ENCODE measurements around the gene FFAR1.

FFAR1 gene

DNA sequence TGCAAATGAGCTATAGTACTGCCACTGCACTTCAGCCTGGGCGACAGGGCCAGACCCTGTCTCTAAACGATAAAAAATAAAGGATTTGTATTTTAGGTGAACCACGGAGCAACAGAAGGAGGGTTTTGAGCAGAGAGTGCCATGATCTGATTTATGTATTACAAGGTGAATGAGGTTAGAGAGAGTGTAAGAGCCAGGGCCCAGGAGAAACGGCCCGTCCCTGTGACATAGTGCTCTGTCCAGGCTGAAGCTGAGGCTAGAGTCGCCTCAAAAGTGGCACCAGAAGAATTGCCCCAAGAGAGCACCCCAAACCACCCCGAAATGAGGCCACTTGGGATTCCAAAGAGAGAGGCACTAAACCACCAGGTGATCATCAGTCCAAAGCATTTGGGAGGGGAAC is 38.8 kb upstream of the FFAR1 start:
- TF ChIP-seq, protein P1, sequence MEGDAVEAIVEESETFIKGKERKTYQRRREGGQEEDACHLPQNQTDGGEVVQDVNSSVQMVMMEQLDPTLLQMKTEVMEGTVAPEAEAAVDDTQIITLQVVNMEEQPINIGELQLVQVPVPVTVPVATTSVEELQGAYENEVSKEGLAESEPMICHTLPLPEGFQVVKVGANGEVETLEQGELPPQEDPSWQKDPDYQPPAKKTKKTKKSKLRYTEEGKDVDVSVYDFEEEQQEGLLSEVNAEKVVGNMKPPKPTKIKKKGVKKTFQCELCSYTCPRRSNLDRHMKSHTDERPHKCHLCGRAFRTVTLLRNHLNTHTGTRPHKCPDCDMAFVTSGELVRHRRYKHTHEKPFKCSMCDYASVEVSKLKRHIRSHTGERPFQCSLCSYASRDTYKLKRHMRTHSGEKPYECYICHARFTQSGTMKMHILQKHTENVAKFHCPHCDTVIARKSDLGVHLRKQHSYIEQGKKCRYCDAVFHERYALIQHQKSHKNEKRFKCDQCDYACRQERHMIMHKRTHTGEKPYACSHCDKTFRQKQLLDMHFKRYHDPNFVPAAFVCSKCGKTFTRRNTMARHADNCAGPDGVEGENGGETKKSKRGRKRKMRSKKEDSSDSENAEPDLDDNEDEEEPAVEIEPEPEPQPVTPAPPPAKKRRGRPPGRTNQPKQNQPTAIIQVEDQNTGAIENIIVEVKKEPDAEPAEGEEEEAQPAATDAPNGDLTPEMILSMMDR (IDR thresholded peaks at IDR 0.05; ENCODE audit: low read depth, low read length) = no peak
- DNase-seq (ENCODE audit: low read depth in 2 of 2) = no peak
- H3K4me3 ChIP-seq (replicated peaks in 1 of 2; ENCODE audit: low read depth in 2 of 2, low read length in 2 of 2) = no peak overlapping the region

- peak; percentile 47 to 93 for DNase-seq (ENCODE audit: low read depth in 2 of 2)
- no peak overlapping the region for H3K4me3 ChIP-seq (replicated peaks in 1 of 2; ENCODE audit: low read depth in 2 of 2, low read length in 2 of 2)
- TF ChIP-seq, protein P1 (IDR thresholded peaks at IDR 0.05; ENCODE audit: low read depth, low read length) = no peak
These were observed 38.0 kb upstream of the FFAR1 start for GRCh38 chr19:35309481-35310279.

- DNase-seq (ENCODE audit: low read depth in 2 of 2) = no peak
- H3K4me3 ChIP-seq (replicated peaks in 1 of 2; ENCODE audit: low read depth in 2 of 2, low read length in 2 of 2) = no peak overlapping the region
- TF ChIP-seq, protein P1 (IDR thresholded peaks at IDR 0.05; ENCODE audit: low read depth, low read length) = no peak
These were observed 37.4 kb upstream of the FFAR1 start for GRCh38 chr19:35310331-35310730.

DNA sequence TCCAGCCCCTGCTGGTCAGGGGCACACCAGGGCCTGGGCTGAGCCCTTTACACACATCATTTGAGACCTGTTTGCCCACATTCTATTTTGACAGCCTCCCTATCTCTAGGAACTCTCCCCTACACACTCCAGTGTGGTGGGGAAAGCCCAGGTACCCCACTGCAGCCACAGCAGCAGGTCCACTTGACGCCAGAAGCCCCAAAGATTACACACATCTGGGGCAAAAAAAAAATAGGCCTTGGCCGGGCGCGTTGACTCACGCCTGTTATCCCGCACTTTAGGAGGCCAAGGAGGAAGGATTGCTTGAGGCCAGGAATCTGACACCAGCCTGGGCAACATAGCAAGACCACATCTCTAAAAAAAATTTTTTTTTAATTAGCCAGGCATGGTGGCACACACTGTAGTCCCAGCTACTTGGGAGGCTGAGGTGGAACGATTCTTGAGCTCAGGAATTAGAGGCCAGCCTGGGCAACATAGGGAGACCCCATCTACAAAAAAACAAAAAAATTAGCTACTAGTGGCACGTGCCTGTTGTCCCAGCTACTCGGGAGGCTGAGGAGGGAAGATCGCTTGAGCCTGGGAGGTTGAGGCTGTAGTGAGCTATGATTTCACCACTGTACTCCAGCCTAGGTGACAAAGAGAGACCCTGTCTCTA is 36.8 kb upstream of the FFAR1 start:
- no peak for DNase-seq (ENCODE audit: low read depth in 2 of 2)
- TF ChIP-seq, protein P1 (IDR thresholded peaks at IDR 0.05; ENCODE audit: low read depth, low read length) = no peak
- H3K4me3 ChIP-seq (replicated peaks in 1 of 2; ENCODE audit: low read depth in 2 of 2, low read length in 2 of 2) = no peak overlapping the region

- DNase-seq (ENCODE audit: low read depth in 2 of 2) = no peak
- no peak overlapping the region for H3K4me3 ChIP-seq (replicated peaks in 1 of 2; ENCODE audit: low read depth in 2 of 2, low read length in 2 of 2)
- TF ChIP-seq, protein P1 (IDR thresholded peaks at IDR 0.05; ENCODE audit: low read depth, low read length) = no peak
These were observed 35.6 kb upstream of the FFAR1 start for GRCh38 chr19:35311901-35312665.

GRCh38 chr19:35313587-35313986 is 34.1 kb upstream of the FFAR1 start:
- TF ChIP-seq, protein P1 (IDR thresholded peaks at IDR 0.05; ENCODE audit: low read depth, low read length) = no peak
- H3K4me3 ChIP-seq (replicated peaks in 1 of 2; ENCODE audit: low read depth in 2 of 2, low read length in 2 of 2) = no peak overlapping the region
- DNase-seq (ENCODE audit: low read depth in 2 of 2) = no peak
